GM06990 (cell line): ENCODE results near the gene CHCHD6.

Experiments used
- DNase-seq: peaks from one replicate; pipeline ENCODE4 v3.0.0-alpha.2; 2011; ENCODE audit not compliant: insufficient read length; ENCODE audit errors: extremely low read depth
- H3K27me3 ChIP-seq: replicated peaks from 2 replicates; pipeline ENCODE4 v1.6.0; 2011; ENCODE audit warnings: low read length; ENCODE audit not compliant: control insufficient read depth, insufficient read depth
- H3K36me3 ChIP-seq: 2 replicates; pipeline ENCODE4 v1.5.1; 2011; ENCODE audit warnings: low read length; ENCODE audit not compliant: control insufficient read depth, insufficient read depth
- H3K4me3 ChIP-seq: replicated peaks from 2 replicates; pipeline ENCODE4 v1.5.1; 2011; ENCODE audit warnings: low read depth, mild to moderate bottlenecking, control low read depth, low read length
- CTCF ChIP-seq: IDR thresholded peaks from 2 replicates; pipeline ENCODE4 v1.5.1; 2011; ENCODE audit warnings: low read length, control low read depth, mild to moderate bottlenecking, inconsistent platforms; ENCODE audit not compliant: insufficient read depth, poor library complexity, severe bottlenecking

Gene CHCHD6

DNA sequence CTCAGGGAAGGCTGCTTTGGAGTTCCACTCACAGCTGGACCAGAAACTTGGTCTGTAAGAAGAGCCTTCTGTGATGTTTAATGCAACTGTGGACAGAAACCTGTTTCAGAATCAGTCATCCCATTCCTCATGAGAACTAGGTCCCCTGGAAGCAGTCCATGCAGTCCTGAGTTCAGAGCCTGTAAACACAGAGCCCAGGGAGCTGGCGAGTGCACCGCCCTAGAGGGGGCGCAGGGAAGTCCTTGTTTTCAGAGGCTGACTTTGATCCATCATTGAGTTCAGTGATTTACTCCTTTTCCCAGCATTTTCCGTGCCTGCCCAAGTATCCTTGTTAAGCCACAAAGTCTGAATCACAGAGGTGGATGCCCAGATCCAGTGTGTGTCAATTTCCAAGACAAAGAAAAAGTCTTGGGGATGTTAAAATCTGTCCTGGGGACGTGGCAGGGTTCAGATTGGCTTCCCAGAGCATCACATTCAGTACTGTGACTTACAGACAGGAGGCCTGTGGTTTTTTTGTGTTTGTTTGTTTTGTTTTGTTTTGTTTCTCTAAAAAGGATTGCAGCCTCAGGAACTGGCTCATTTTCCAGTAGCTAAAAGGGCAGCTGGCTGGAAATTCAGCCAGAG lies 39.3 kb upstream of the CHCHD6 start:
- Histone ChIP-seq H3K36me3 (no peaks in the 10 kb centered on the region), H3K4me3 (no peak overlapping the region), H3K27me3 (no peaks in the 10 kb centered on the region; the same call in 1 of the 2 replicates)
- no peak for DNase-seq
- no peak for TF ChIP-seq CTCF

DNA sequence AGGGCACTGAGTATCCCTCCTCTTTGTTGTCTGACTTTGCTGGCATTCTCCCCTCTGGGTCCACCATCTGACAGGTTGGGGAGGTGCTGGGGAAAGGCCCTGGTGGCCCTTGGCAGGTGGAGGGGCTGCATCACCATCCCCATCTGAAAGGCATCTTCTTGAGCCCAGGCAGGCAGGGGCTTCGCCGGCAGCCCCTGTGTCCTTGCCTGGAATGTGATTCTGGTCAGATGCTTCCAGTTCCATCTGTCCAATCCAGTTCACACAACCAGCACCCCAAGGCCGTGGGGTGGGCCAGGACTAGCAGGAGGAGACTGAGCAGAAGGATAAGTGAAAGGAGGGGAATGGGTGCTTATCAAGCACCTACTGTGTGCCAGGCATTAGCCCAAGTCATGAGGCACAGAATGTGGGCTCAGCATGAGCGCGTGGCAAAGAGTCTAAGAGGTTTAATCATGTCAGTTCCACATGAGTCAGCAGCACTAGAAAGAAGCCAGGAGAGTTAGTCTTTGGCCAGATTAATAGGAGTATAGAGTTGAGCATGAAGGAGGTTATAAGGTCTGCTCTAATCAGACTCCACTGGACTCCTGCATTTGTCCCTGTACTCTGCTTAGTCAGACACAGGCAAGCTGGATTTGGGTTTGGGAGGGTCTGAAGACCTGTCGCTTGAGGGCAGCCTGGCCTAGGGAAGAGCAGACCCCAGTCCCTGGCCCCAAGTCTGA lies 38.7 kb upstream of the CHCHD6 start:
- TF ChIP-seq CTCF = no peak

DNA sequence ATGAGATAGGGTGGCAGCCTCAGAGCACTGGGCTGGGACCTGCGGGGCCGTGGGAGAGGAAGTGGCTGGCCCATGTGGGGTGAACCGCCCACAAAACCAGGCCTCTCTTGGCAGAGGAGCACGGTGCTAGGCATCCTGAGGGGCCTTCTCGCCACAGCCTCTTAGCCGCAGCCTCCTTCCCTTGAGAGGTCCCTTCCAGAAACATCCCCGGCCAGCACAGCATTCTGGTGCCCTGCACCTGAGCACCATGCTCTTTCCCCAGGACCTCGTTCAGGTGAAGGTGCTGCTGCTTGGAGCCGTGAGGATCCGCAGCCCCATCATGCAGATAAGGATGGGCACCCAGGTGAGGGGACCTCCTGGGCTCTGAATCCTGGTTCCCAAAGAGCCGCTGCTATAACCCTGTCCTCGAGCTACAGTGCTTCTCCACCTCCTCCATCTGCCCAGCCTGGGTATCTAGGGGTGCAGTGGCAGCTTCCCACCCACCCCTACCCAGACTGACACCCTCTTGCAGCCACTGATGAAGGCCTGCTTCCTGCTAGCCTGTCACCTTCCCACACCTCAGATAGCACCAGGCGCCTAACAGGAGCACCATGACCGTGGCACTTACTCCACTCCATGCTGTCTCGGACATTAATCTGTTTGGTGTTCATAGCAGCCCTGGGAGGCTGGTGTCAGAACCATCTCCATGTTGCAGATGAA lies 37.9 kb upstream of the CHCHD6 start:
- TF ChIP-seq CTCF = no peak
- DNase-seq = no peak
- no peak overlapping the region for H3K4me3 ChIP-seq
- H3K36me3 ChIP-seq = no peaks in the 10 kb centered on the region
- no peaks in the 10 kb centered on the region; the same call in 1 of the 2 replicates for H3K27me3 ChIP-seq

More for the DNA sequence above, 38.7 kb upstream of the CHCHD6 start:
- no peaks in the 10 kb centered on the region for H3K36me3 ChIP-seq
- no peak overlapping the region for H3K4me3 ChIP-seq
- no peak for DNase-seq
- no peaks in the 10 kb centered on the region; the same call in 1 of the 2 replicates for H3K27me3 ChIP-seq

DNA sequence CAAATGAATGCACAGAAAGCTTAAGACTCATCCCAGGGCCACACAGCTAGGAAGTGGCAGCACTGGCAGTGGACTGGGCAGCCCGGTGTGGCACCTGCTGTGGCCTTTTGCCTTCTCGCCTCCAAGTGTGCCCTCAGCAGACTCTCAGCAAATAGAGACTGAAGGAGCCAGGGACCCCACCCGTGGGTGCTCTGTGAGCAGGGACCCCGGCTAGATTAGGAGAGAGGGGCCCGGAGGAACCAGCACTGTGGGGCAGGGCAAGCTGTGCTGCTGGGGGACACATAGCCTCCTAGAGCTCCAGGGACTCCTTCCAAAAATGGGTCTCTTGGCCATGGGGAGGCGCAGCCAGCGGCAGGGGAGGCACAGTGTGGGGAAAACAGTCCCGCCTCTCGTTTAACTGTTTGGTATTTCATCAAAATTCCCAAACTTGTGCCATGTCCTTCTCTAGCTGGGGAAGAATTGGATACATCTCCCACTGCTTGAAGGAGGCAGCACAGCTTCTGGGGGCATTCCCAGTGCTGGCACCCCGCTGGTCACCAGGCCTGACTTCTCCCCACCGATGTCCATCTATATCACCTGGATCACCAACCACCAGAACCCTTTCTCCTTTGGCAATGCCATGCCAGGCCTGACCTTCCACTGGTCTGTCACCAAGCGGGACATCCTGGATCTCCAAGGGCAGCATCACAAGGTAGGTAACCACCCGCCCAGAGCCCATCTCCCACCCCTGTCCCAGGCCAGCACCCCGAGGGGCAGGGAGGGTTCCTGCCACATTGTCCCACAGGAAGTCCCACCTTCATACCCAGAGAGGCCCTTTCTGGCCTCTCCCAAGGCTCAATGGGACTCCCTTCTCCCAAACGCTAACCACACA lies 37.1 kb upstream of the CHCHD6 start:
- Histone ChIP-seq H3K36me3 (no peaks in the 10 kb centered on the region), H3K27me3 (no peaks in the 10 kb centered on the region; the same call in 1 of the 2 replicates), H3K4me3 (no peak overlapping the region)
- TF ChIP-seq CTCF = no peak
- DNase-seq = no peak

- no peaks in the 10 kb centered on the region for H3K36me3 ChIP-seq
- no peak for TF ChIP-seq CTCF
- no peaks in the 10 kb centered on the region; the same call in 1 of the 2 replicates for H3K27me3 ChIP-seq
- DNase-seq = no peak
- no peak overlapping the region for H3K4me3 ChIP-seq
Measured at GRCh38 chr3:126667631-126668449, 36.2 kb upstream of the CHCHD6 start.
